ENCODE results near the gene SUFU.

The SUFU gene

DNA sequence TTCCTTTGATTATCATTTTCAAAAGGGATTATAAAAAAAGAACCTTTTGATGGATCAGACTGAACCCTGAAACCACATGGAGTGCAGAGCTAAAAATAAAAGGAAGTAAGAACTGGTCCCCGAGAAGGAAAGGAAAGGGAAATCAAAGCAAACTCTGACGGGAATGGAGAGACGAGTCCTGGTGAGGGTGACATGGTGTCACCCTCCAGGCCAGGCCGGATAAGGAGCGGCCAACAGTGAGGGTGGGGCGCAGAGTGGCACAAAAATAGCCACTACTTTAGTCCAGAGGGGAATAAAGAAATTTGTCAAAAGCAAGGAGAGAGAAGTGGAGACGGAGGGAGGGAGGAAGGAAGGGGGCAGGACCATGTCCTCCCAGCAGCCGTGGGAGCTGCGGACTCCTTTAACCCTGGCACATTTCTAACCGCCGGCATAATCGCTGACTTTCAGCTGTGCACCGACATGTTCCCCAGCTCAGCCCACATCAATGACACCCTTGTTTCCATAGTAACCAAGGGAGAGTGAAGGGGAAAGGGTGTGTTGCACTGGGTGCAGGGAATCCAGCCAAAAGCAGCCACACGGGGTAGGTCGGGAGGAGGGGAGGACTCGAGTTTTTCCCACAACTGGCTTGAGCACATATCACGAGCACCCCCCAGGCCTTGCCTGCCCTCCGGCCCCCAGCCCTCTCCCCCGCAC, 170.2 kb downstream of the SUFU start:
- DNase-seq (ENCODE audit: low read depth), result peak; percentile 73

DNA sequence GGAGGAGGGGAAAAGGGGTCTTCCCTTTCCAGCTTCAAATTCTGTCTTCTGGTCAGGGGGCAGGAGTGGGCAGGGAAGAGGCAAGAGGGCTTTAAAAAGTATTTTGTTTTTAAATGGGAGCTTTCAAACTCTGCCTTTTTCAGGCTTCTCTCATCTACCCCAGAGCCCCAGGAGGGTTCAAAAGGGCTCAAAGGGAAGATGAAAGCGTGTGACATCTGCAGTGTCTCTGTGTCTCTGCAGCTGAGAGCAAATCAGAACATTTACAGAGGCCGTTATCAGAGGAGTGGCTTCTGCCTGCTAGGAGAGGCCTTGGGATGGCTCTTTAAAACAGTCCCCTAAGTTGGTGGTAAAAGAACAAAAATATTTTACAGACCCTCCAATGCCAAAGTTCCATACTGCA, 170.8 kb downstream of the SUFU start:
- DNase-seq (ENCODE audit: low read depth), result no peak

DNA sequence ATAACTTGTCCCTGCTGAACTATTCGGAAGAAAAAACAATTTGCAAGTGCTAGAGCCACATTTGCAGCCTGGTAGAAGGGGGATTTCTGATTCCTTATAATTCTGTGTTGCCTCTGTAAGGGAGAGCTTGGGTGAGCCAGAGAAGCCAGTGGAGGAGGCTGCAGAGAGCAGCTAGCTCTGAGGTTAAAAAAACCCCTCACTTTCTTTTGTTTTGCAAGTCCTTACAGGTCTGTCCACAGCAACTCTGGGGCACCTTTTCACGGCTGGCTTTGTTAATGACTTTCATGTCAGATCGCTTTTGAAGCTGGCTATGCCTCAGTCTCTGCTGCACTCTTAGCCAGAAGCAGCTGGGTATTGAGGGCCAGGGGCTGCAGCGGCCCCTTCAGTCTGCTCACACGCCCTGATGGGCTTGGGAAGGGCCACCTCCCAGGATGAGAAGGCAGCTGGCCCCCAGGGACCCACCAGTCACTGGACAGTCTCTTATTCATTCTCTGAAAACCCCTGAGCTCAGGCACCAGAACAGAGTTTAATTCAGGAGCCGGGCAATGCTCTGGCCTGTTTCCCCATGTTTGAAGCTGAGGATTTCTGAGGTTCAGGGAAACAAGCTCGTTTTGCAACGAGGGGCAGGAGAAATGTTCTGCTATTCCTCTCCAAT, 171.4 kb downstream of the SUFU start:
- no peak for DNase-seq (ENCODE audit: low read depth)

DNA sequence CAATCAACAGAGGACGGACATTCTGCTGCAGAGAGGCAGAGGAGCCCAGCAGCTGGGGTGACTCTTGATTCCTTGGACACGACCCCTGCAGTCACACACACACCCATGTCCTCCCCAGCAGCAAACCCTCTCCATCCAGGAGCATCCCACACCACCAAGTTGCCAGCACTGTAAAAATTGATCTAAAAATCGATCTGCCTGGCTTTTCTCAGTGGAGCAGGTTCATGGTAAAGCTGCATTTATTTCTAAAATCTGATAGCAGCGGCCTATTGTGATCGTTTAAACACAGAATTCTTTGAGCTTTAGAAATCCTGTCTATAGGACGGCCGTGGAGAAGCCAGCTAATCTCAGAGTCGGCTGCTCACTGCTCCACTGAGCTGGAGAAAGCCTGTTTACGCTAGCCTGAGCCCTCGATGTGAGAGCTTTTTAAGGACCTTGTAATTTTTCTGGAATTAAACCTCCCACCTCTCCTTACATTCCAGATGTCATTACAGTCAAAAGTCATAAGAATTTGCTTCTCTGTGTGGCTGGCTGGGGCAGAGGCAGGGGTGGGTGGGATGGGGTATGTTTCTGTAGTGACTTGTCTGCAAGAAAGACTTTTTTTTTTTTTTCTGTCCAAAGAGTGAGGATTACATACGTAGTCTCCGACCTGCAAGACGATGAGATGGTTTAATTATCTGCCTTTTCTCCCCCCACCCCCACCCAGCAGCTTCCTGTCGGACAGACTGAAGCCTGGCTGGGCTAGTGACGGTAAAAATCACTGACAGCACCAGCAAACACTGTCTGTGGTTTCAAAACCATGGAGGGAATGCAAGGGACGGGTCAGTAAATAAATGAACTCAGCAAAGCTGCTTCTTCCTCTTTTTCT, 172.1 kb downstream of the SUFU start:
- peak; percentile 81 for DNase-seq (ENCODE audit: low read depth)

DNA sequence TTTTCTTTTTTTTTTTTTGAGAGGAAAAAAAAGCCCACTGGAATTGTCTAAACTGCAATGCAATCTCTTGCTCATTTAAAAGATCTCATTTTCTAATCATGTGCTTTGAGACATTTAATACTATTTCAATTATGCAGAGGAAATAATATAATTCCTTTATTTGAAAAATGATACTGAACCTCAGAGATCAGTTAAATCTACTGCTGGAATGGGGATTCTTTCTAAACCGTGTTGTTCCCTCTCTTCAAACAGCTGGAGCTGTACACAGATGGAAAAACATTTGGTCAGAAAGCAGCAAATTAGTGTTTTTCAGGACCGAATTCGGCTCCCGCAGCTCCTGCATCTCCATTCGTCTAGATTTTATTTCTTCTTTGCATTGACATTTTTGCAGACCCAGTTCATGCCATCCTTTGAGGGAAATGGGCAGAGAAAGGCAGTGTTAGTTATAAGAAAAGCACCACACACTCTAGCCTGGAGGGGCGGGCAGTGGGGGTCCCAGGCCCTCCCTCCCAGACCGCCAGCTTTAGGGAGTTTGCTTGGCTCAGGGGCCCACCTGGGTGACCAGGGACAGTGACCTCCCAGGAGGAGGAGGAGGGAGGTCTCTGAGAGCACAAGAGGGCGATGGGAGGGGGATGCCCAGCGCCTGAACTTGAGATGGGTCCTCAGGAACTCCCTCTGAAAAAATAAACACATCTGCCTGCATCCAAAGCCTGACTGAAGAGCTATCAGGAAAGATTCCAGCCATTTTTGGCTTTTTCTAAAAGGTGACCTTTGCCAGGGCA, 173.0 kb downstream of the SUFU start:
- no peak for DNase-seq (ENCODE audit: low read depth)

DNA sequence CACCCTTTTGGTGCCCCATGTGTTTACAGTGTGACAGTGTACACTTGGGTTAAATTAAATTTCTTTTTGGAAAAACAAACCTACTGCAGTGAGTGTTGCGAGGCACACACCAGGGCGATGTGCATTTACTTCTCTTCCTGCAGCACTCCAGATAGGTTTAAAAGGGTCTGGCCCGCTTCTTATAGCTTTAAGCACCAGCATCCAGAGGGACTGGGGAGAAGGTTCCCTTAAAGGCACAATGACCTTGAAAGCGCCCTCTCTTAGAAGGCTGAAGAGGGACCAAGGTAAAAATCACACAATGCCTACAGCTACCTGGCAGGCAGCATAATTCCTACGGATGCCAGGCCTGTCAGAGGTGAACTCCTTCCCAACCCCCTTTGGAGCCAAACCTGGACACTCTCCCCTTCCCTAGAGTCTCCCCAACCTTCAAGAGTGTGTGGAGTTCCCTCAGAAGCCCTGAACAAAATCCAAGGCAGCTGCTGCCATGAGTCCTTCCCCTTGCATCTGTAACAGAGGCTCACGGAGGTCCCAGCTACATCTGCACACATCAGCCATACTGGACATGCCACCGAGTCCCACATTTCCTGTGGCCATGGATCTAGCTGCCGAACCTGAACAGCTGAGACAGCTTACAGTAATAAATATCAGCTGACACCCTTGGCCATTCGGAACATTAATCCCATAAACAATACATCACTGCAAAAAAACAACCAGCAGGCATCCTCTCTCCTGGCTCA, 173.7 kb downstream of the SUFU start:
- no peak for DNase-seq (ENCODE audit: low read depth)

DNA sequence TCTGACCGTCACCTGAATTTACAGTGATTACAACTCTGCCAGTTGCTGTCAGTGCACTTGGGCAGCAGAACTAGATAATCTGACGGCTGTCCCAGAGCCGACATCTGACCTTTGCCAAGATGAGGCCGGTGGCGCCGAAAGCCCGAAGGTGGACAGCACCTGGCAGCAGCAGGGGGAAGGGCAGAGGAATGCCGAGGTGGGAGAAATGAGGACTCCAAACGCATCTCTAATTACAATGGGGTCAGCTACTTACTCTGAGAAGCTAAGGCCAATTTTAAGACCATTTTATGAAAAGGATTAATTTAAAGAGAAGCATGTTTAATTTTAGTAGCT, 174.3 kb downstream of the SUFU start:
- no peak for DNase-seq (ENCODE audit: low read depth)

DNA sequence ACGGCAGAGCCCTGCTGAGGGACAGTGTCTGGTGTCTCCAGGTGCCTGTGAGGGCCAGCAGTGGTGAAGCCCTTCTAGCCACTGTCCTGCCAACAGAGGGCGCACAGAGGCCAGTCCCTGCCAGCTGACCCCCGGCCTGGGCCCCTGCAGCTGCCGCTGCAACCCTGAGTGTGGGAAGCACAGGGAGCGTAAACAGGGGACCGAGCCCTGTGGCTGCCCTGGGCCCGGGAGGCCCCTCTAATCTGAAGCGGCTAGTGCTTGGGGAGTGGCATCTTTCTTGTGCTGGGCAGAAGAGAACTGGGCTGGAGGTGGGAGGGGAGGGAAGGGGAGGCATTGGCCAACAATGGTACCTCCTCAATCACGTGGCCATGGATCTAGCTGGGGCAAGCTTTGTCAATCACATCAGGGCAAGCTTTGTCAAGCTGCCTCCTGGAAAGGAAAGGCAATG, 175.1 kb downstream of the SUFU start:
- peak; percentile 71 for DNase-seq (ENCODE audit: low read depth)

DNA sequence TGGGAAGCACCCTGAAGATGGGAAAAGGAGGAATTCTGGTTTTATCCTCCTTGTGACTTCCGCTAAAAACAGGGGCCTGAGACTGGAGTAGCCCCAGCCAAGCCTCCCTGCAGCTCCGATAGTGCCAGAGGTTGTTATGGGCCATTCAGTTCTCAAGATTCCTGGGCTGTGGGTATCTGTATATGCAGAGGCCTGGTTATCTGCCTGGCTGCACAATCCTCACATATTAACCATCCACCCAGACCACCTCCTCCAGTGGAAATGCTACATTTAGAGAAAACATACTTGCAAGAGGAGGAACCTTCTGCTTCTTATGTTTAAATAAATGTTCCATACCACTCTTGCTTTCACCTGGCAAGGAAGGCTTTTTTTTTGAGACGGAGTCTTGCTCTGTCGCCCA, 175.8 kb downstream of the SUFU start:
- no peak for DNase-seq (ENCODE audit: low read depth)

DNA sequence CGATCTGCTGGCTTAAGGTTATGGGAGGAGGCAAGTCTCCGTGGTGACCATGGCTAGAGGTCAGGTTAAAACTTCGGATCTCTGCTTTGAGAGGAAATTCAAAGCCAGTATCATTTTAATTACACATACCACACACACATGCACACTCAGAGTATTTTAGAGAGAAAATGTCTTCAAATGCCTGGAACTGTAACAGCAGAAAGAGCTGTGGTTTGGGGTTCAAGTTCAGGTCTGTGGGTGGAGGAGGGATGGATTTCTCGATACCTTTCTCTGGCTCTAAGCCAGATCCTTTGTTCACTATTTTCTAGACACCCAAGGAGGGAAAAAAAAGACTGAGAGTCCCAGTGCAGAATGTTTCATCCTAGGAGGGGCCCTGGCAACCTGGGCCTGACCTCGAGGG, 177.9 kb downstream of the SUFU start:
- DNase-seq (ENCODE audit: low read depth), result no peak

DNA sequence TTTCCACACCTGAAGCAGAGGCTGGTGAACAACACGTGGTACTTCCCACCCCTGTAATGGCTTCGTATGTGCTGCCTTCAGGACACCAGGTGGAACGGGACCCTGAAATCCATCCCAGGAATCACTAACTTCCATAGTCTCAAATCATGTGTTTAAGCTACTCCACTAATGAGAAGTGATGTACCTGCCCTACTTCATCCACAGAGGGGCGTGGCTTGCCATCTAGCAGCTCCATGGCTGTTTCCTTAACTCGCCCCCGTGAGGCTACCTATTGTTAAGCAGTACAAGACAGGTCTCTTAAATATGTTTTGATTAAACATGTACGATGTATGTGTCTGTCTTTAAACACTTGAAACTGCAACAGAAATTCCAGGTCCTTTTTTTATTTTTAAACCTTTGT, 178.6 kb downstream of the SUFU start:
- no peak for DNase-seq (ENCODE audit: low read depth)

DNA sequence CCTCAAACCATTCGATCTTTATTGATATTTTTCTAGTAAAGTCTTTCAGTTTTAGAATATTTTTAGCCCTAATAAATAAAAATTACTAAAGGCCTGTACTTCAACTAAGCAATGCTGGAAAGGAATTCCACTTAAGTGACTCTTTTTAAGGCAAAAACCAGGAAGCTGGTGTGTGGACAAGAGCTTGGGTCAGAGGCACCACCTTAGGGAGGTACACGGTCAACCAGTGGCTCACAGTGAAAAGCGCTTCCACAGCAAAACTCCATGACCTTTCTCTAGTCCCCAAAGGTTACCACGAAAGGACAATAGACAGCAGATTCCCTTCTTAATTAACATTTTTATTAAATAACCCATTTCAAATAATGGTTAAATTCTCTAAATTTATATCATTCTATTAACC, 179.2 kb downstream of the SUFU start:
- DNase-seq (ENCODE audit: low read depth), result no peak
